K562 (cell line): Measurements from ENCODE around the gene RNU1-2.
"Not testable (repeated sequence)": the region's sequence is repeated elsewhere in the genome, so short reads cannot be mapped to it uniquely, and the experiment has no call there.

Experiments used
- KAT7 ChIP-seq: sonication (generic); formaldehyde crosslinking; IDR thresholded peaks from 2 replicates; pipeline ENCODE4 v1.8.0; 2022; ENCODE audit warnings: missing genetic modification reagents, mild to moderate bottlenecking, borderline replicate concordance
- KLF6 ChIP-seq: fragments of 250-450 bp; sonication (Bioruptor Pico); IDR thresholded peaks from 2 replicates; pipeline ENCODE4 v1.4.0; 2020; ENCODE audit warnings: mild to moderate bottlenecking, moderate library complexity, borderline replicate concordance
- L3MBTL2 ChIP-seq: fragments of 450-650 bp; IDR thresholded peaks from 2 replicates; pipeline ENCODE4 v1.6.1; 2016; ENCODE audit warnings: mild to moderate bottlenecking, moderate library complexity
- PHF21A ChIP-seq: fragments of 450-650 bp; IDR thresholded peaks from 2 replicates; pipeline ENCODE4 v1.6.1; 2017; ENCODE audit warnings: low read depth, borderline replicate concordance
- POLR2A ChIP-seq: fragments of 450-650 bp; conservative IDR thresholded peaks from 2 replicates; pipeline ENCODE4 v1.6.1; 2016
- SREBF1 ChIP-seq: fragments of 150-350 bp; IDR thresholded peaks from 2 replicates; pipeline ENCODE4 v1.6.1; 2014; ENCODE audit warnings: antibody characterized with exemption, low read depth, low read length, borderline replicate concordance
- STAG1 ChIP-seq: sonication (generic); formaldehyde crosslinking; IDR thresholded peaks from 2 replicates; pipeline ENCODE4 v1.5.0; 2020; ENCODE audit warnings: missing genetic modification reagents, borderline replicate concordance
- TF ChIP-seq, protein P1 (sequence below), 2 experiments: fragments of 450-650 bp in 1 of 2; sonication (generic) in 1 of 2; formaldehyde crosslinking in 1 of 2; IDR thresholded peaks in 1 of 2; conservative IDR thresholded peaks in 1 of 2; 2 replicates each; pipeline versions ENCODE4 v1.6.1 to v1.8.1; 2016 to 2023; ENCODE audit warnings: mild to moderate bottlenecking in 2 of 2, moderate library complexity in 2 of 2, inconsistent platforms in 1 of 2, missing genetic modification reagents in 1 of 2
- TF ChIP-seq, protein P2 (sequence below): sonication (generic); formaldehyde crosslinking; IDR thresholded peaks from 2 replicates; pipeline ENCODE4 v1.8.1; 2023; ENCODE audit warnings: mild to moderate bottlenecking, missing genetic modification reagents
- TF ChIP-seq, protein P3 (sequence below), 3 experiments: IDR thresholded peaks in 2 of 3; conservative IDR thresholded peaks in 1 of 3; 2 replicates each; pipeline ENCODE4 v1.5.1; 2011 to 2012; ENCODE audit warnings: low read length in 3 of 3, mild to moderate bottlenecking in 3 of 3, control low read depth in 2 of 3, improper control_type of control experiment in 1 of 3, inconsistent platforms in 1 of 3, low read depth in 1 of 3, mixed read lengths in 1 of 3, moderate library complexity in 1 of 3; ENCODE audit not compliant: insufficient read depth in 2 of 3

DNA sequence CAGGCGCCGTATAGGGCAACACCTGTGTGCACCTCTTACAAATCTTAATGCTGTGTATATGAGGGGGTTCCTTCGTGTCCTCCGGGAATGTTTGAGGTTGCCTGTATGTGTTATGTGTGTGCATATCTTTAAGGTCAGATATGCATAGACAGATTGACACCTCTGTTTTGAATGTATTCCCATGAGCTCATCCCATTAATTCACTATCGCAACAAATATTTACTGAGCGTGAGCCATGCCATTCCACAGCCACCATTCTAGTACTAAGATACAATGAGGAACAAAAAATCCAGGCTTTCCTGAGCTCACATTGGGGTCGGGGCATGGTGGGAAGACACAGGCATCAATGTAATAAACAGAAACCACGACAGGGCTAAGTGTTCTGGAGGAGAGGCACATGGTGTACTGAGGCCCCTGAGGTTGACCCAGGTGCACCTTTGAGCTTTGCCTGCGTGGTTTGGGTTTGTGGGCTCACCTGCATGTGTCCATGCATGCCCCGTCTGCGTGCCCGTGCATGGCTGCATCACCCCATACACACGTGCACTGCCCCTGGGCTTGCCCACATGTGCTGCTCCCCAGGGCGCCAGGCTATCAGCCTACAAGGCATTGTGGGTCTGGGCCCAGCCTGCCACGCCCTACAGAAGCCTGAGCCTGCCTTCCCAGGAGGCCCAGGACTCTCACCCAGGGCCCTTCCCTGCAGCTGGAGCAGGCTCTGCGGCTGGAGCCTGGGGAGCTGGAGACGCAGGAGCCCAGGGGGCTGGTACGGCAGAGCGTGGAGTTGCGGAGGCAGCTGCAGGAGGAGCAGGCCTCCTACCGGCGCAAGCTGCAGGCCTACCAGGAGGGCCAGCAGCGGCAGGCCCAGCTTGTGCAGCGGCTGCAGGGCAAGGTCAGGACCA is 33.6 kb downstream of the RNU1-2 start:
- TF ChIP-seq, protein P1, sequence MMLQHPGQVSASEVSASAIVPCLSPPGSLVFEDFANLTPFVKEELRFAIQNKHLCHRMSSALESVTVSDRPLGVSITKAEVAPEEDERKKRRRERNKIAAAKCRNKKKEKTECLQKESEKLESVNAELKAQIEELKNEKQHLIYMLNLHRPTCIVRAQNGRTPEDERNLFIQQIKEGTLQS (IDR thresholded peaks at IDR 0.05) = not testable (repeated sequence)
- TF ChIP-seq, protein P1 (CRISPR knock-in tag; conservative IDR thresholded peaks at IDR 0.05) = not testable (repeated sequence)
- TF ChIP-seq STAG1 (CRISPR knock-in tag); L3MBTL2; PHF21A; KLF6 (CRISPR knock-in tag); SREBF1; KAT7 (CRISPR knock-in tag); POLR2A: not testable (repeated sequence)
- TF ChIP-seq, protein P2, sequence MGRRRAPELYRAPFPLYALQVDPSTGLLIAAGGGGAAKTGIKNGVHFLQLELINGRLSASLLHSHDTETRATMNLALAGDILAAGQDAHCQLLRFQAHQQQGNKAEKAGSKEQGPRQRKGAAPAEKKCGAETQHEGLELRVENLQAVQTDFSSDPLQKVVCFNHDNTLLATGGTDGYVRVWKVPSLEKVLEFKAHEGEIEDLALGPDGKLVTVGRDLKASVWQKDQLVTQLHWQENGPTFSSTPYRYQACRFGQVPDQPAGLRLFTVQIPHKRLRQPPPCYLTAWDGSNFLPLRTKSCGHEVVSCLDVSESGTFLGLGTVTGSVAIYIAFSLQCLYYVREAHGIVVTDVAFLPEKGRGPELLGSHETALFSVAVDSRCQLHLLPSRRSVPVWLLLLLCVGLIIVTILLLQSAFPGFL (CRISPR knock-in tag) = not testable (repeated sequence)
- TF ChIP-seq, protein P3, sequence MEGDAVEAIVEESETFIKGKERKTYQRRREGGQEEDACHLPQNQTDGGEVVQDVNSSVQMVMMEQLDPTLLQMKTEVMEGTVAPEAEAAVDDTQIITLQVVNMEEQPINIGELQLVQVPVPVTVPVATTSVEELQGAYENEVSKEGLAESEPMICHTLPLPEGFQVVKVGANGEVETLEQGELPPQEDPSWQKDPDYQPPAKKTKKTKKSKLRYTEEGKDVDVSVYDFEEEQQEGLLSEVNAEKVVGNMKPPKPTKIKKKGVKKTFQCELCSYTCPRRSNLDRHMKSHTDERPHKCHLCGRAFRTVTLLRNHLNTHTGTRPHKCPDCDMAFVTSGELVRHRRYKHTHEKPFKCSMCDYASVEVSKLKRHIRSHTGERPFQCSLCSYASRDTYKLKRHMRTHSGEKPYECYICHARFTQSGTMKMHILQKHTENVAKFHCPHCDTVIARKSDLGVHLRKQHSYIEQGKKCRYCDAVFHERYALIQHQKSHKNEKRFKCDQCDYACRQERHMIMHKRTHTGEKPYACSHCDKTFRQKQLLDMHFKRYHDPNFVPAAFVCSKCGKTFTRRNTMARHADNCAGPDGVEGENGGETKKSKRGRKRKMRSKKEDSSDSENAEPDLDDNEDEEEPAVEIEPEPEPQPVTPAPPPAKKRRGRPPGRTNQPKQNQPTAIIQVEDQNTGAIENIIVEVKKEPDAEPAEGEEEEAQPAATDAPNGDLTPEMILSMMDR (IDR thresholded peaks at IDR 0.05 in 2 of 3, conservative IDR thresholded peaks at IDR 0.05 in 1 of 3; ENCODE audit: insufficient read depth in 2 of 3, low read depth in 1 of 3, low read length in 3 of 3) = not testable (repeated sequence)
